MM.1S (cell line): Measurements from ENCODE around the gene ATP13A2.

Source experiments
- DNase-seq: peaks from one replicate; pipeline ENCODE4 v3.0.0-alpha.2; 2015
- H2AFZ ChIP-seq: fragments of 300-600 bp; sonication (generic); 2 replicates; pipeline ENCODE4 v1.6.0; 2016; ENCODE audit warnings: antibody characterized with exemption, low read length
- H3F3A ChIP-seq: fragments of 300-600 bp; sonication (generic); 2 replicates; pipeline ENCODE4 v1.6.1; 2016; ENCODE audit warnings: mild to moderate bottlenecking, antibody characterized with exemption, low read length, moderate library complexity, mixed read lengths; ENCODE audit not compliant: insufficient read depth
- H3K27ac ChIP-seq: fragments of 300-600 bp; sonication (generic); 2 replicates; pipeline ENCODE4 v1.5.1; 2016; ENCODE audit warnings: mild to moderate bottlenecking, low read length
- H3K27me3 ChIP-seq: fragments of 300-600 bp; sonication (generic); replicated peaks from 2 replicates; pipeline ENCODE4 v1.6.0; 2016; ENCODE audit warnings: low read length; ENCODE audit not compliant: insufficient read depth
- H3K36me3 ChIP-seq: fragments of 300-600 bp; sonication (generic); replicated peaks from 2 replicates; pipeline ENCODE4 v1.6.1; 2016; ENCODE audit warnings: mild to moderate bottlenecking, low read length, mixed read lengths; ENCODE audit not compliant: insufficient read depth
- H3K4me1 ChIP-seq: fragments of 300-600 bp; sonication (generic); 2 replicates; pipeline ENCODE4 v1.6.1; 2016; ENCODE audit warnings: low read length, mixed read lengths
- H3K4me2 ChIP-seq: fragments of 300-600 bp; sonication (generic); 2 replicates; pipeline ENCODE4 v1.6.0; 2016; ENCODE audit warnings: low read depth, low read length
- H3K4me3 ChIP-seq: fragments of 300-600 bp; sonication (generic); 2 replicates; pipeline ENCODE4 v1.5.1; 2016; ENCODE audit warnings: low read length, mixed read lengths
- H3K79me2 ChIP-seq: fragments of 300-600 bp; sonication (generic); 2 replicates; pipeline ENCODE4 v1.6.1; 2016; ENCODE audit warnings: mixed run types, low read length, mixed read lengths
- H3K9ac ChIP-seq: fragments of 300-600 bp; sonication (generic); 2 replicates; pipeline ENCODE4 v1.6.1; 2016; ENCODE audit warnings: low read length, mixed read lengths
- H3K9me2 ChIP-seq: fragments of 300-600 bp; sonication (generic); replicated peaks from 2 replicates; pipeline ENCODE4 v1.6.1; 2016; ENCODE audit warnings: mild to moderate bottlenecking, low read length, mixed read lengths; ENCODE audit not compliant: insufficient read depth
- H3K9me3 ChIP-seq: fragments of 300-600 bp; sonication (generic); replicated peaks from 2 replicates; pipeline ENCODE4 v1.6.1; 2016; ENCODE audit warnings: mild to moderate bottlenecking, low read length, mixed read lengths; ENCODE audit not compliant: insufficient read depth
- H4K20me1 ChIP-seq: fragments of 300-600 bp; sonication (generic); 2 replicates; pipeline ENCODE4 v1.6.1; 2016; ENCODE audit warnings: mild to moderate bottlenecking, low read length, moderate library complexity, mixed read lengths; ENCODE audit not compliant: insufficient read depth
- CTCF ChIP-seq: fragments of 300-600 bp; sonication (generic); IDR thresholded peaks from 2 replicates; pipeline ENCODE4 v1.5.1; 2016; ENCODE audit warnings: antibody characterized with exemption, low read length, mixed read lengths
- EZH2 ChIP-seq: fragments of 300-600 bp; sonication (generic); optimal IDR thresholded peaks from 2 replicates; pipeline ENCODE3; 2017; ENCODE audit warnings: low read depth, mild to moderate bottlenecking, antibody characterized with exemption, low read length, mixed read lengths
- EZH2phosphoT487 ChIP-seq: fragments of 300-600 bp; sonication (generic); IDR thresholded peaks from 2 replicates; pipeline ENCODE4 v1.6.1; 2018; ENCODE audit warnings: antibody characterized with exemption, low read length

ATP13A2 gene

GRCh38 chr1:17045634-17046333 lies 34.1 kb upstream of the ATP13A2 start:
- peaks cover 63% of the 10 kb centered on the region for H3K79me2 ChIP-seq
- no peak overlapping the region for H2AFZ ChIP-seq
- peak overlapping the region; percentile 46 for H3K4me3 ChIP-seq
- no peaks in the 10 kb centered on the region for H4K20me1 ChIP-seq
- H3K36me3 ChIP-seq: peaks cover 21% of the 10 kb centered on the region; the same call in 1 of the 2 replicates
- H3K27ac ChIP-seq: peak overlapping the region; percentile 21; the same call in 1 of the 2 replicates
- peak overlapping the region; percentile 57 for H3K4me2 ChIP-seq
- H3F3A ChIP-seq: peaks cover 4% of the 10 kb centered on the region
- no peaks in the 10 kb centered on the region for H3K9me3 ChIP-seq
- 0 out of 2 replicates have a peak, but pooled peaks cover 6% of the 10 kb centered on the region for H3K4me1 ChIP-seq
- peak; percentile 47 for DNase-seq
- TF ChIP-seq EZH2phosphoT487 (no peak), EZH2 (no peak), CTCF (peak; percentile 67)
- no peaks in the 10 kb centered on the region for H3K9me2 ChIP-seq
- H3K27me3 ChIP-seq: no peaks in the 10 kb centered on the region
- no peak overlapping the region for H3K9ac ChIP-seq

- no peak overlapping the region for H3K4me3 ChIP-seq
- no peak overlapping the region for H2AFZ ChIP-seq
- H3K27ac ChIP-seq: no peak overlapping the region
- peaks cover 21% of the 10 kb centered on the region; the same call in 1 of the 2 replicates for H3K36me3 ChIP-seq
- peak overlapping the region; percentile 57; the same call in 1 of the 2 replicates for H3K4me2 ChIP-seq
- no peak for TF ChIP-seq EZH2phosphoT487
- TF ChIP-seq CTCF: no peak
- no peak for TF ChIP-seq EZH2
- H3K79me2 ChIP-seq: peaks cover 61% of the 10 kb centered on the region
- H3K27me3 ChIP-seq: no peaks in the 10 kb centered on the region
- no peaks in the 10 kb centered on the region for H4K20me1 ChIP-seq
- H3K4me1 ChIP-seq: 0 out of 2 replicates have a peak, but pooled peaks cover 6% of the 10 kb centered on the region
- no peaks in the 10 kb centered on the region for H3K9me2 ChIP-seq
- no peak overlapping the region for H3K9ac ChIP-seq
- no peak for DNase-seq
- no peaks in the 10 kb centered on the region for H3K9me3 ChIP-seq
- H3F3A ChIP-seq: peaks cover 4% of the 10 kb centered on the region
Measured at GRCh38 chr1:17045150-17045549, 33.4 kb upstream of the ATP13A2 start.

GRCh38 chr1:17043676-17044075 lies 31.9 kb upstream of the ATP13A2 start:
- DNase-seq: no peak
- Histone ChIP-seq H2AFZ (no peak overlapping the region), H3K4me3 (no peak overlapping the region), H3K4me2 (no peak overlapping the region), H3F3A (peaks cover 4% of the 10 kb centered on the region), H3K79me2 (peaks cover 54% of the 10 kb centered on the region), H3K4me1 (0 out of 2 replicates have a peak, but pooled peaks cover 6% of the 10 kb centered on the region), H3K9ac (no peak overlapping the region), H3K9me3 (no peaks in the 10 kb centered on the region), H3K27me3 (no peaks in the 10 kb centered on the region), H3K27ac (no peak overlapping the region), H4K20me1 (no peaks in the 10 kb centered on the region), H3K36me3 (peaks cover 17% of the 10 kb centered on the region; the same call in 1 of the 2 replicates), H3K9me2 (no peaks in the 10 kb centered on the region)
- TF ChIP-seq EZH2phosphoT487 (no peak), CTCF (no peak), EZH2 (no peak)
